GM23338 (cell line): ENCODE measurements around the gene RPA3. TPM values are rescaled to one million over a fixed set of nuclear protein-coding genes. Genes with fewer than 3 reads are reported as not detected.

ENCODE experiments used
- ATAC-seq: fragments of 200-7000 bp; cut with Tn5 transposase; 3 replicates; pipeline ENCODE4 v1.9.1; 2020
- DNase-seq: peaks from one replicate; pipeline ENCODE4 v3.0.0-alpha.2; 2015; ENCODE audit warnings: low spot score
- H2AFZ ChIP-seq: fragments of 200-600 bp; sonication (generic); 2 replicates; pipeline ENCODE4 v1.8.0; 2016; ENCODE audit warnings: antibody characterized with exemption, mild to moderate bottlenecking, moderate library complexity
- H3F3A ChIP-seq: fragments of 200-600 bp; sonication (generic); replicated peaks from 2 replicates; pipeline ENCODE4 v1.8.0; 2017; ENCODE audit warnings: antibody characterized with exemption, mixed run types, low read depth
- H3K27ac ChIP-seq: fragments of 200-600 bp; sonication (generic); 2 replicates; pipeline ENCODE4 v1.6.1; 2016; ENCODE audit warnings: low read depth
- H3K27me3 ChIP-seq: fragments of 200-600 bp; sonication (generic); 2 replicates; pipeline ENCODE4 v1.8.0; 2016; ENCODE audit warnings: mild to moderate bottlenecking, mixed run types, moderate library complexity; ENCODE audit not compliant: insufficient read depth
- H3K36me3 ChIP-seq: fragments of 200-600 bp; sonication (generic); 2 replicates; pipeline ENCODE4 v1.8.0; 2016; ENCODE audit warnings: mild to moderate bottlenecking; ENCODE audit not compliant: insufficient read depth
- H3K4me1 ChIP-seq: fragments of 200-600 bp; sonication (generic); 2 replicates; pipeline ENCODE4 v1.8.0; 2016; ENCODE audit warnings: mild to moderate bottlenecking, moderate library complexity; ENCODE audit not compliant: insufficient read depth
- H3K4me2 ChIP-seq: fragments of 200-600 bp; sonication (generic); 2 replicates; pipeline ENCODE4 v1.7.1; 2017; ENCODE audit warnings: mixed run types
- H3K4me3 ChIP-seq: fragments of 200-600 bp; sonication (generic); 2 replicates; pipeline ENCODE4 v1.6.1; 2016; ENCODE audit warnings: mixed run types
- H3K79me2 ChIP-seq: fragments of 200-600 bp; sonication (generic); replicated peaks from 2 replicates; pipeline ENCODE4 v1.8.0; 2017; ENCODE audit warnings: mild to moderate bottlenecking; ENCODE audit not compliant: insufficient read depth
- H3K9me2 ChIP-seq: fragments of 200-600 bp; sonication (generic); 2 replicates; pipeline ENCODE4 v1.8.0; 2017; ENCODE audit not compliant: insufficient read depth
- H4K20me1 ChIP-seq: fragments of 200-600 bp; sonication (generic); replicated peaks from 2 replicates; pipeline ENCODE4 v1.8.0; 2017; ENCODE audit warnings: mild to moderate bottlenecking; ENCODE audit not compliant: insufficient read depth
- H3K27ac Mint-ChIP-seq: 2 replicates; pipeline ENCODE4 v1.8.0; 2020; ENCODE audit warnings: inconsistent platforms, mild to moderate bottlenecking, moderate library complexity, mixed read lengths
- H3K27me3 Mint-ChIP-seq: 3 replicates; pipeline ENCODE4 v1.8.0; 2022; ENCODE audit warnings: low read depth, mild to moderate bottlenecking, moderate library complexity, mixed read lengths, inconsistent platforms; ENCODE audit not compliant: insufficient read depth, poor library complexity
- H3K36me3 Mint-ChIP-seq: 3 replicates; pipeline ENCODE4 v1.8.0; 2021; ENCODE audit warnings: low read depth, mild to moderate bottlenecking, inconsistent platforms, moderate library complexity, mixed read lengths
- H3K4me1 Mint-ChIP-seq: 3 replicates; pipeline ENCODE4 v1.8.0; 2020; ENCODE audit warnings: mild to moderate bottlenecking, inconsistent platforms, mixed read lengths
- H3K4me3 Mint-ChIP-seq: 3 replicates; pipeline ENCODE4 v1.8.0; 2021; ENCODE audit warnings: moderate library complexity, mild to moderate bottlenecking, inconsistent platforms, mixed read lengths
- H3K9me3 Mint-ChIP-seq: 3 replicates; pipeline ENCODE4 v1.8.0; 2020; ENCODE audit warnings: moderate library complexity, mild to moderate bottlenecking, inconsistent platforms, mixed read lengths
- CREB1 ChIP-seq: fragments of 250-450 bp; sonication (Bioruptor Pico); IDR thresholded peaks from 2 replicates; pipeline ENCODE4 v1.5.0; 2020; ENCODE audit warnings: low read depth, mild to moderate bottlenecking, moderate library complexity
- CTCF ChIP-seq, 2 experiments: fragments of 200-600 bp in 1 of 2; sonication (generic) in 1 of 2; conservative IDR thresholded peaks; 2 replicates each; pipeline versions ENCODE4 v1.5.1 to v1.6.1; 2016 to 2017; ENCODE audit warnings: antibody characterized with exemption in 2 of 2, low read depth in 2 of 2, mild to moderate bottlenecking in 2 of 2, moderate library complexity in 1 of 2
- ETS1 ChIP-seq: IDR thresholded peaks from 2 replicates; pipeline ENCODE4 v1.6.1; 2016; ENCODE audit warnings: antibody characterized with exemption
- EZH2 ChIP-seq: fragments of 200-600 bp; sonication (generic); IDR thresholded peaks from one replicate; pipeline ENCODE4 v1.8.0; 2017; ENCODE audit warnings: antibody characterized with exemption, mild to moderate bottlenecking, low read depth; ENCODE audit not compliant: unreplicated experiment
- JUNB ChIP-seq: IDR thresholded peaks from one replicate; pipeline ENCODE4 v1.6.1; 2016; ENCODE audit warnings: antibody characterized with exemption; ENCODE audit not compliant: unreplicated experiment
- NANOG ChIP-seq: IDR thresholded peaks from 2 replicates; pipeline ENCODE4 v1.6.1; 2016; ENCODE audit warnings: antibody characterized with exemption, borderline replicate concordance
- POLR2AphosphoS5 ChIP-seq: IDR thresholded peaks from 2 replicates; pipeline ENCODE4 v1.6.1; 2016; ENCODE audit warnings: antibody characterized with exemption, low read depth
- REST ChIP-seq: IDR thresholded peaks from one replicate; pipeline ENCODE4 v1.6.1; 2018; ENCODE audit warnings: antibody characterized with exemption; ENCODE audit not compliant: unreplicated experiment
- STAT1 ChIP-seq: IDR thresholded peaks from one replicate; pipeline ENCODE4 v1.6.1; 2016; ENCODE audit warnings: antibody characterized with exemption; ENCODE audit not compliant: unreplicated experiment
- ZNF114 ChIP-seq: fragments of 250-450 bp; sonication (Bioruptor Pico); IDR thresholded peaks from 2 replicates; pipeline ENCODE4 v1.5.0; 2020; ENCODE audit warnings: mild to moderate bottlenecking, moderate library complexity
- ZNF331 ChIP-seq: fragments of 250-450 bp; sonication (Bioruptor Pico); IDR thresholded peaks from 2 replicates; pipeline ENCODE4 v1.5.0; 2020; ENCODE audit warnings: low read depth, mild to moderate bottlenecking, moderate library complexity
- ZNF462 ChIP-seq: fragments of 250-450 bp; sonication (Bioruptor Pico); IDR thresholded peaks from 2 replicates; pipeline ENCODE4 v1.5.0; 2020; ENCODE audit warnings: mild to moderate bottlenecking, moderate library complexity
- polyA plus RNA-seq: library from polyadenylated mRNA; unstranded; fragments of >200 nt; fragmentation: Nextera tagmentation; extraction: Ambion mirVana; gene quantifications from 2 replicates; pipeline ENCODE4 v1.2.1, GENCODE V29; 2016
- total RNA-seq: library from RNA; depleted of rRNA; stranded (reverse); fragments of >200 nt; shearing (Covaris generic); gene quantifications from 2 replicates; pipeline ENCODE4 v1.2.3, GENCODE V29; 2014

The RPA3 gene
- total and polyA plus RNA-seq, 2 experiments from 2014 or later = 74.9 to 287 TPM

- TF ChIP-seq REST = no peak
- TF ChIP-seq ETS1 = no peak
- TF ChIP-seq CREB1 (CRISPR knock-in tag) = no peak
- no peak for TF ChIP-seq STAT1
- no peak for TF ChIP-seq CTCF (conservative IDR thresholded peaks at IDR 0.05; ENCODE audit: low read depth in 2 of 2)
- no peak for TF ChIP-seq JUNB
- TF ChIP-seq ZNF114 = no peak
- no peak for TF ChIP-seq POLR2AphosphoS5
- no peak for TF ChIP-seq EZH2
Observed at GRCh38 chr7:7757576-7757975, 39.2 kb upstream of the RPA3 start (continued).

GRCh38 chr7:7756577-7756976 lies 38.2 kb upstream of the RPA3 start:
- H3K27me3 Mint-ChIP-seq = no peaks in the 10 kb centered on the region
- Histone ChIP-seq H3K27ac (no peak overlapping the region), H3K27me3 (no peaks in the 10 kb centered on the region), H2AFZ (no peak overlapping the region), H4K20me1 (no peaks in the 10 kb centered on the region), H3K4me2 (no peak overlapping the region), H3K36me3 (no peaks in the 10 kb centered on the region), H3K4me1 (0 out of 2 replicates have a peak, but pooled peaks cover 3% of the 10 kb centered on the region), H3F3A (no peaks in the 10 kb centered on the region), H3K79me2 (no peaks in the 10 kb centered on the region), H3K9me2 (no peaks in the 10 kb centered on the region), H3K4me3 (no peak overlapping the region)
- DNase-seq (no peak), ATAC-seq (no peak)
- no peak overlapping the region for H3K4me3 Mint-ChIP-seq
- H3K36me3 Mint-ChIP-seq = no peaks in the 10 kb centered on the region
- no peaks in the 10 kb centered on the region for H3K9me3 Mint-ChIP-seq
- no peak overlapping the region for H3K27ac Mint-ChIP-seq
- peaks cover 2% of the 10 kb centered on the region; the same call in 2 of the 3 replicates for H3K4me1 Mint-ChIP-seq
- TF ChIP-seq POLR2AphosphoS5 (no peak), STAT1 (no peak), ZNF462 (CRISPR knock-in tag) (no peak), ZNF331 (CRISPR knock-in tag) (no peak), NANOG (no peak), CREB1 (CRISPR knock-in tag) (no peak)
